ENCODE results near the gene LRRC37A. TPM values are rescaled to one million over a fixed set of nuclear protein-coding genes. Genes with fewer than 3 reads are reported as not detected.
"Not testable (repeated sequence)": the region's sequence is repeated elsewhere in the genome, so short reads cannot be mapped to it uniquely, and the experiment has no call there.

The LRRC37A gene
- total and polyA plus RNA-seq, 2 donors (not counting 3 experiments of a cell fraction or from before 2014, with no cell fraction given): 0.88 to 1.0 TPM

DNA sequence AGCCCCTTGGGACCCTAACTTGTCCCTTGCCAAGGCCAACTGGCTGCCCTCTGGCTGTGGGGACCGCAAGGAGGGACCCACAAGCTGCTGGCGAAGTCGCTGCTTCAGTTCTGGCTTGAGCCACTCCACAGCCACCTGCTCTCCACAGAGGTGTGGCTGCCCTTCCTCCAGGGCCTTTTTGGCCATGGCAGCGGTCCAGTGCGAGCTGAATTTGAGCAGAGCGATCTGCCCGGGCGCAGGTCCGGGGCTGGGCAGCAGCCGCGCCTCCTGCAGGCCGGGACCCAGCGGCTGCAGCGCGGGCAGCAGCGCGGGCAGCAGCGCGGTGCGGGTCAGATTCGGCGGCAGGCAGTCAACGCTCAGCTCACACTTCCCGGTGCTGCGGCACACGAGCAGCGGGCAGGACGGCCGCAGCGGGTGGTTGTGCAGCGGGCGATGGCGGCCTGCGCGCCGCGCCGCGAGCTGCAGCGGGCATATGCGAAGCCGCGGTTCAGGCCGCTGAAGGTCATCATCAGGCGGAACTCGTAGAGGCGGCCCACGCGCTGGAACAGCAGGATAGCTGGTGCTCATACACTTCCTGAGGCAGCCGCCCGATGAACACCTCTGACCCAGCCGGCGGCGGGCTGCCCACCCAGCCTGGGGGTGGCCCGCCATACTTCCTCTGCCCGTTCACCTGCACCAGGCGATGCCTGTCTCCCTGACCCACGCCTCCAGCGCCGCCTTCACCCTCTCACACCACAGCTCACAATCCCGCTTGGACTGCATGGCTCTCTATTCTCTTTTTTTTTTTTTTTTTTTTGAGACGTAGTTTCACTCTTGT is 34.9 kb upstream of the LRRC37A start:
- CTCF ChIA-PET: interaction anchor here (1.0 to 2.0 kb wide), 2 partner anchors 67 to 674 kb away, joined by 3 to 13 read pairs; partner anchors contain the start of gene KANSL1
- DNase-seq (ENCODE audit: low read depth, low spot score) (peak; percentile 49), FAIRE-seq (peak; percentile 56)
- H3K9ac ChIP-seq (replicated peaks; ENCODE audit: extremely low read depth, insufficient read depth, low read length); H3K27ac ChIP-seq (ENCODE audit: insufficient read depth, low read depth, low read length); H3K36me3 ChIP-seq (ENCODE audit: control insufficient read depth in 2 of 2, extremely low read depth in 1 of 2, insufficient read depth in 2 of 2, low read length in 2 of 2); POLR2A ChIA-PET; H3K79me2 ChIP-seq (ENCODE audit: control insufficient read depth, insufficient read depth, low read length); H4K20me1 ChIP-seq (replicated peaks; ENCODE audit: control insufficient read depth, extremely low read depth, insufficient read depth, low read length); H3K9me1 ChIP-seq (replicated peaks; ENCODE audit: control insufficient read depth, extremely low read depth, insufficient read depth, low read length); intact Hi-C loops (cut with micrococcal nuclease); dilution Hi-C loops (cut with MboI; ENCODE audit: extremely low pct_ligation_motif_present, low sequenced_read_pairs); H3K9me3 ChIP-seq (replicated peaks; ENCODE audit: control insufficient read depth, insufficient read depth, low read length); H3K27me3 ChIP-seq (ENCODE audit: control insufficient read depth in 2 of 2, insufficient read depth in 2 of 2, low read length in 2 of 2); BruUV-seq (replicated peaks): not testable (repeated sequence)
- Histone ChIP-seq H3K4me1 (ENCODE audit: control insufficient read depth, extremely low read depth, insufficient read depth, low read length) (peaks cover 12% of the 10 kb centered on the region), H3K4me2 (ENCODE audit: insufficient read depth, low read length) (peak overlapping the region; percentile 24), H3K4me3 (replicated peaks in 1 of 3; ENCODE audit: insufficient read depth in 1 of 3, low read depth in 1 of 3, low read length in 3 of 3) (peak overlapping the region in 1 of 3 experiments; percentile 15), H2AFZ (ENCODE audit: low read depth, low read length) (peak overlapping the region; percentile 66)
- TF ChIP-seq, protein P1, sequence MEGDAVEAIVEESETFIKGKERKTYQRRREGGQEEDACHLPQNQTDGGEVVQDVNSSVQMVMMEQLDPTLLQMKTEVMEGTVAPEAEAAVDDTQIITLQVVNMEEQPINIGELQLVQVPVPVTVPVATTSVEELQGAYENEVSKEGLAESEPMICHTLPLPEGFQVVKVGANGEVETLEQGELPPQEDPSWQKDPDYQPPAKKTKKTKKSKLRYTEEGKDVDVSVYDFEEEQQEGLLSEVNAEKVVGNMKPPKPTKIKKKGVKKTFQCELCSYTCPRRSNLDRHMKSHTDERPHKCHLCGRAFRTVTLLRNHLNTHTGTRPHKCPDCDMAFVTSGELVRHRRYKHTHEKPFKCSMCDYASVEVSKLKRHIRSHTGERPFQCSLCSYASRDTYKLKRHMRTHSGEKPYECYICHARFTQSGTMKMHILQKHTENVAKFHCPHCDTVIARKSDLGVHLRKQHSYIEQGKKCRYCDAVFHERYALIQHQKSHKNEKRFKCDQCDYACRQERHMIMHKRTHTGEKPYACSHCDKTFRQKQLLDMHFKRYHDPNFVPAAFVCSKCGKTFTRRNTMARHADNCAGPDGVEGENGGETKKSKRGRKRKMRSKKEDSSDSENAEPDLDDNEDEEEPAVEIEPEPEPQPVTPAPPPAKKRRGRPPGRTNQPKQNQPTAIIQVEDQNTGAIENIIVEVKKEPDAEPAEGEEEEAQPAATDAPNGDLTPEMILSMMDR (IDR thresholded peaks at IDR 0.05; ENCODE audit: extremely low read depth in 1 of 2, insufficient read depth in 1 of 2, low read depth in 1 of 2, low read length in 2 of 2): peak in 1 of 2 donors; percentile 36

DNA sequence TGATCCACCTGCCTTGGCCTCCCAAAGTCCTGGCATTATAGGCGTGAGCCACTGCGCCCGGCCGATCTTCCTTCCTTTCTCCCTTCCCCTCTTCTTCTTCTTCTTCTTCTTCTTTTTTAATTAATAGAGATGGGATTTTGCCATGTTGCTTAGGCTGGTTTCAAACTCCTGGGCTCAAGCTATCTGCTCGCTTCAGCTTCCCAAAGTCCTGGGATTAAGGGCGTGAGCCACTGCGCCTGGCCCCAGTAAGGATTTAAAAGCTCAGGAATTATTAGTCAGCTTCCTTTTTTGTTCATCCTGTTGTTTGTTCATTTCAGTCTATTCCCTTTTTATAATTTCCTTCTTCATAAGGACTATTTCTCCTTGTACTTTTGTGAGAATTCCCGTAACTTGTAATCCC is 32.7 kb upstream of the LRRC37A start:
- intact Hi-C loops (cut with micrococcal nuclease) (no loop called here), dilution Hi-C loops (cut with MboI; ENCODE audit: extremely low pct_ligation_motif_present, low sequenced_read_pairs) (no loop called here)
- no peaks in the 10 kb centered on the region for H3K27me3 ChIP-seq (ENCODE audit: control insufficient read depth in 2 of 2, insufficient read depth in 2 of 2, low read length in 2 of 2)
- POLR2A ChIA-PET: no interaction called here
- no peak overlapping the region for H3K9ac ChIP-seq (replicated peaks; ENCODE audit: extremely low read depth, insufficient read depth, low read length)
- no peak overlapping the region for H3K4me3 ChIP-seq (replicated peaks in 1 of 3; ENCODE audit: insufficient read depth in 1 of 3, low read depth in 1 of 3, low read length in 3 of 3)
- no peak overlapping the region for H3K27ac ChIP-seq (ENCODE audit: insufficient read depth, low read depth, low read length)
- BruUV-seq (replicated peaks): no TSS peak
- no peaks in the 10 kb centered on the region for H3K36me3 ChIP-seq (ENCODE audit: control insufficient read depth in 2 of 2, extremely low read depth in 1 of 2, insufficient read depth in 2 of 2, low read length in 2 of 2)
- no peaks in the 10 kb centered on the region for H3K9me3 ChIP-seq (replicated peaks; ENCODE audit: control insufficient read depth, insufficient read depth, low read length)
- no peaks in the 10 kb centered on the region for H3K79me2 ChIP-seq (ENCODE audit: control insufficient read depth, insufficient read depth, low read length)
- H3K4me1 ChIP-seq (ENCODE audit: control insufficient read depth, extremely low read depth, insufficient read depth, low read length): peaks cover 16% of the 10 kb centered on the region
- FAIRE-seq (peak; percentile 55), DNase-seq (ENCODE audit: low read depth, low spot score) (peak; percentile 61)
- no peaks in the 10 kb centered on the region for H3K9me1 ChIP-seq (replicated peaks; ENCODE audit: control insufficient read depth, extremely low read depth, insufficient read depth, low read length)
- H3K4me2 ChIP-seq (ENCODE audit: insufficient read depth, low read length): peak overlapping the region; percentile 52
- CTCF ChIA-PET: interaction anchor here (1.0 to 2.0 kb wide), 6 partner anchors 25 to 676 kb away, joined by 3 to 7 read pairs (median 4); partner anchors contain the start of gene KANSL1
- H4K20me1 ChIP-seq (replicated peaks; ENCODE audit: control insufficient read depth, extremely low read depth, insufficient read depth, low read length): no peaks in the 10 kb centered on the region
- H2AFZ ChIP-seq (ENCODE audit: low read depth, low read length): no peak overlapping the region
- TF ChIP-seq GATA2 (IDR thresholded peaks at IDR 0.05; ENCODE audit: insufficient read depth, insufficient read length, low read depth, low read length) (no peak), FOS (IDR thresholded peaks at IDR 0.05; ENCODE audit: borderline replicate concordance, insufficient read depth, low read length) (peak; percentile 51)
- TF ChIP-seq, protein P2, sequence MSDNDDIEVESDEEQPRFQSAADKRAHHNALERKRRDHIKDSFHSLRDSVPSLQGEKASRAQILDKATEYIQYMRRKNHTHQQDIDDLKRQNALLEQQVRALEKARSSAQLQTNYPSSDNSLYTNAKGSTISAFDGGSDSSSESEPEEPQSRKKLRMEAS (IDR thresholded peaks at IDR 0.05; ENCODE audit: insufficient read depth, insufficient read length): no peak
